HepG2 (cell line): ENCODE measurements around the gene NGLY1. TPM values are rescaled to one million over a fixed set of nuclear protein-coding genes. Genes with fewer than 3 reads are reported as not detected.

ENCODE experiments used
- ATAC-seq: fragments of 200-7000 bp; cut with Tn5 transposase; 3 replicates; pipeline ENCODE4 v1.9.1; 2020; ENCODE audit warnings: mild to moderate bottlenecking, moderate library complexity
- BruUV-seq: library from RNA; stranded (reverse); fragments of 400-500 nt; replicated peaks from 2 replicates; lab custom pipeline; 2021; lab: Mats Ljungman, UMichigan
- CTCF ChIA-PET: fragments of 300-600 bp; formaldehyde crosslinking; extraction: SDS; loops from one replicate; lab custom pipeline; 2021; ENCODE audit warnings: low total read pairs, inconsistent platforms, low intra/inter-chr PET ratio; lab: Yijun Ruan, JAX
- POLR2A ChIA-PET: fragments of 350-600 bp; sonication (Branson Sonifier 250); formaldehyde crosslinking; loops from one replicate; lab custom pipeline; 2020; ENCODE audit warnings: antibody characterized with exemption, inconsistent platforms; lab: Yijun Ruan, JAX
- DNase-seq: peaks from one replicate; pipeline ENCODE4 v3.0.0-alpha.2; 2015; ENCODE audit warnings: low spot score
- FAIRE-seq: peaks from 3 replicates; lab custom pipeline; 2011; peaks lifted over from hg19 to GRCh38; lab: Jason Lieb, UNC
- H2AFZ ChIP-seq: one replicate; pipeline ENCODE4 v1.6.1; 2011; ENCODE audit warnings: low read length, inconsistent platforms
- H3K27ac ChIP-seq: fragments of 300-600 bp; 3 replicates; pipeline ENCODE4 v1.8.0; 2011; ENCODE audit warnings: mixed run types, mild to moderate bottlenecking, mixed read lengths, low read length, inconsistent platforms; ENCODE audit not compliant: insufficient read depth; ENCODE audit errors: extremely low read length
- H3K27me3 ChIP-seq, 2 experiments: fragments of 200-600 bp in 1 of 2; 2 replicates in 1 of 2; 3 replicates in 1 of 2; pipeline versions ENCODE4 v1.6.0 to v1.8.0; 2011; ENCODE audit warnings: low read length in 2 of 2, mild to moderate bottlenecking in 2 of 2, moderate library complexity in 2 of 2, inconsistent platforms in 1 of 2; ENCODE audit not compliant: insufficient read depth in 2 of 2, control insufficient read depth in 1 of 2
- H3K36me3 ChIP-seq, 2 experiments: fragments of 200-600 bp in 1 of 2; replicated peaks in 1 of 2; 2 replicates in 1 of 2; 3 replicates in 1 of 2; pipeline versions ENCODE4 v1.5.1 to v1.8.0; 2011; ENCODE audit warnings: low read length in 2 of 2, inconsistent platforms in 1 of 2; ENCODE audit not compliant: insufficient read depth in 2 of 2, control insufficient read depth in 1 of 2
- H3K4me1 ChIP-seq: 2 replicates; pipeline ENCODE4 v1.5.1; 2012; ENCODE audit warnings: low read length, inconsistent platforms; ENCODE audit not compliant: insufficient read depth
- H3K4me2 ChIP-seq: 2 replicates; pipeline ENCODE4 v1.6.0; 2011; ENCODE audit warnings: low read depth, low read length, inconsistent platforms
- H3K4me3 ChIP-seq, 3 experiments: fragments of 200-600 bp in 1 of 3; sonication (generic), shearing (Covaris generic) in 1 of 3; replicated peaks in 1 of 3; 2 replicates each; pipeline ENCODE4 v1.5.1; 2011 to 2016; ENCODE audit warnings: low read length in 3 of 3, inconsistent platforms in 2 of 3, low read depth in 2 of 3, mild to moderate bottlenecking in 2 of 3, control low read depth in 1 of 3, mixed read lengths in 1 of 3; ENCODE audit not compliant: insufficient read depth in 1 of 3
- H3K79me2 ChIP-seq: one replicate; pipeline ENCODE4 v1.6.1; 2011; ENCODE audit warnings: low read length, inconsistent platforms; ENCODE audit not compliant: insufficient read depth
- H3K9ac ChIP-seq: 2 replicates; pipeline ENCODE4 v1.6.0; 2011; ENCODE audit warnings: mild to moderate bottlenecking, low read depth, low read length, inconsistent platforms; ENCODE audit not compliant: insufficient read depth
- H3K9me3 ChIP-seq: 2 replicates; pipeline ENCODE4 v1.5.1; 2012; ENCODE audit warnings: mild to moderate bottlenecking, low read length
- H4K20me1 ChIP-seq: 2 replicates; pipeline ENCODE4 v1.6.0; 2011; ENCODE audit warnings: inconsistent platforms, mild to moderate bottlenecking, low read length, moderate library complexity; ENCODE audit not compliant: insufficient read depth
- CBFB ChIP-seq: sonication (generic); formaldehyde crosslinking; IDR thresholded peaks from 2 replicates; pipeline ENCODE4 v1.4.0; 2020; ENCODE audit warnings: missing genetic modification reagents
- CENPX ChIP-seq: sonication (generic); formaldehyde crosslinking; IDR thresholded peaks from 2 replicates; pipeline ENCODE4 v1.9.0; 2021; ENCODE audit warnings: mild to moderate bottlenecking, missing genetic modification reagents, moderate library complexity
- CHD4 ChIP-seq: fragments of 200-600 bp; sonication (generic); IDR thresholded peaks from 2 replicates; pipeline ENCODE4 v1.7.0; 2017; ENCODE audit warnings: mild to moderate bottlenecking, low read length, borderline replicate concordance
- FOXC1 ChIP-seq: sonication (generic); formaldehyde crosslinking; IDR thresholded peaks from 2 replicates; pipeline ENCODE4 v1.8.0; 2022; ENCODE audit warnings: mild to moderate bottlenecking, missing genetic modification reagents, borderline replicate concordance
- GATA4 ChIP-seq: sonication (generic); IDR thresholded peaks from 2 replicates; pipeline ENCODE4 v1.6.1; 2016; ENCODE audit warnings: antibody characterized with exemption, low read depth, borderline replicate concordance
- MEF2D ChIP-seq: sonication (generic); formaldehyde crosslinking; IDR thresholded peaks from 2 replicates; pipeline ENCODE4 v1.5.1; 2020; ENCODE audit warnings: mild to moderate bottlenecking, missing genetic modification reagents
- SMAD9 ChIP-seq: sonication (generic); formaldehyde crosslinking; IDR thresholded peaks from 2 replicates; pipeline ENCODE4 v1.5.1; 2020; ENCODE audit warnings: mild to moderate bottlenecking, missing genetic modification reagents
- SUZ12 ChIP-seq: fragments of 150-350 bp; IDR thresholded peaks from 2 replicates; pipeline ENCODE4 v1.6.1; 2014; ENCODE audit warnings: low read depth, low read length
- TOE1 ChIP-seq: sonication (generic); formaldehyde crosslinking; IDR thresholded peaks from 2 replicates; pipeline ENCODE4 v1.4.0; 2020; ENCODE audit warnings: mild to moderate bottlenecking, missing genetic modification reagents
- ZNF777 ChIP-seq: sonication (generic); formaldehyde crosslinking; IDR thresholded peaks from 2 replicates; pipeline ENCODE4 v1.4.0; 2020; ENCODE audit warnings: missing genetic modification reagents
- whole genome bisulfite sequencing: methylation state at CpG from one replicate; pipeline ENCODE4 v1.1.6; 2017; ENCODE audit warnings: low lambda C conversion rate; 5-methylcytosine and 5-hydroxymethylcytosine counted together
- in situ Hi-C: cut with HindIII; loops from 2 replicates; pipeline ENCODE4 v1.10.0; 2017; ENCODE audit warnings: low pct_unique_long_range_greater_than_20kb; ENCODE audit not compliant: extremely low pct_ligation_motif_present
- intact Hi-C: fragments of 100-400 bp; cut with micrococcal nuclease; formaldehyde crosslinking; loops from one replicate; pipeline ENCODE4 v1.10.0; 2022; ENCODE audit not compliant: unreplicated experiment
- polyA plus RNA-seq, 8 experiments: library from polyadenylated mRNA; depleted of rRNA in 3 of 8; stranded (reverse) in 7 of 8; unstranded in 1 of 8; fragments of >200 nt; fragmentation: Illumina TruSeq in 4 of 8; extraction: Trizol in 4 of 8; gene quantifications; 2 replicates each; pipeline versions ENCODE4 v1.2.1 to v1.2.3, GENCODE V29; 2011 to 2016; ENCODE audit warnings: low read depth in 4 of 8, missing spikeins in 1 of 8, mixed read lengths in 1 of 8; ENCODE audit not compliant: insufficient read depth in 1 of 8
- total RNA-seq, 5 experiments: library from RNA; depleted of rRNA; stranded (reverse); fragments of >200 nt; fragmentation: Illumina TruSeq; extraction: Trizol; gene quantifications; 2 replicates each; pipeline ENCODE4 v1.2.3, GENCODE V29; 2016; ENCODE audit warnings: low read depth in 1 of 5
- TF ChIP-seq, protein P1 (sequence below): sonication (generic); formaldehyde crosslinking; IDR thresholded peaks from 2 replicates; pipeline ENCODE4 v1.4.0; 2020; ENCODE audit warnings: mild to moderate bottlenecking, missing genetic modification reagents

Gene NGLY1
- total and polyA plus RNA-seq, 2 of the 13 experiments (the other 11 are each of a cell fraction or from before 2014, with no cell fraction given), result 28.2 to 44.5 TPM

DNA sequence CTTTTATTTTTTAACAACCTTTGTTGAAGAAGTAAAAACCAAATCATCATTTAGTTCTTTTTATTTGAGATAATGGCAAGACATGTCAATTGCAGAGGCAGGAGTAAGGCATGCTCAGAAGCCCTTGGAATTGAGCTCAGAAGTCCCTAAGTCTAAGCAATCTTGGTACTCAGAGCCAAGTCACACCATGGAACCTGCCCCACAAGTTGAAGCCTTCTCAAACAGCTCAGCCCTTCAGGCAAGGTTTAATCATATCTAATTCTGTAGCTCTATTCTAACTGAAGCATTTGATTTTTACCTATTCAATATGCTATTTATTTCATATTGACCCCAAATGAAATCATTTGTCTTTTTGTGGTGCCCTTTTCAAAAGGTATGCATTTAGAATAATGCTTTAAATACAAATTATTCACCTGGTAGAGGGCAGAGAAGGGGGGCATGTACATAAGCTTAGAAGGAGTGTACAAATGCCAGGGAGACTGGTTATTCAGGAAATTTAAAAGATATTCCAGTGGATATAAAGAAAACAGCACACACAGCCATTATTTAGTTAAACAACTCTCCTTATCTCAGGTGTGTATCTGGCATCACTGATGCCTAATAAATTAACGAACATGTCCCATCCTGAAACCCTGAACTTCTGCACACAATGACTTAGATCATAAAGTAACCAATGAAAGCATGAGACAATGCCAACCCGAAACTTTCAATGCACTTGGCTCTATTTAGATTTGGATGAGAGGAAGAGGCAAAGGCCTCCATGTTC, 92.3 kb downstream of the NGLY1 start:
- WGBS, result 0% methylated on average over 2 of the region's 2 CpGs
- intact Hi-C loops, result no loop called here
- Histone ChIP-seq H2AFZ (no peak overlapping the region), H4K20me1 (no peaks in the 10 kb centered on the region), H3K9ac (no peak overlapping the region), H3K27ac (no peak overlapping the region), H3K9me3 (no peaks in the 10 kb centered on the region), H3K27me3 (no peaks in the 10 kb centered on the region), H3K36me3 (no peaks in the 10 kb centered on the region), H3K79me2 (no peaks in the 10 kb centered on the region), H3K4me2 (no peak overlapping the region), H3K4me1 (no peaks in the 10 kb centered on the region), H3K4me3 (no peak overlapping the region)
- in situ Hi-C loops, result no loop called here
- BruUV-seq, result no TSS peak
- no peak for ATAC-seq
- TF ChIP-seq MEF2D (CRISPR knock-in tag), result no peak
- no peak for TF ChIP-seq FOXC1
- TF ChIP-seq TOE1 (CRISPR knock-in tag), result no peak
- TF ChIP-seq CBFB (CRISPR knock-in tag), result no peak
- TF ChIP-seq CENPX (CRISPR knock-in tag), result no peak
- TF ChIP-seq, protein P1, sequence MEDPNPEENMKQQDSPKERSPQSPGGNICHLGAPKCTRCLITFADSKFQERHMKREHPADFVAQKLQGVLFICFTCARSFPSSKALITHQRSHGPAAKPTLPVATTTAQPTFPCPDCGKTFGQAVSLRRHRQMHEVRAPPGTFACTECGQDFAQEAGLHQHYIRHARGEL (CRISPR knock-in tag), result no peak
- TF ChIP-seq SUZ12, result no peak
- no peak for TF ChIP-seq SMAD9
- no peak for TF ChIP-seq GATA4
- no peak for TF ChIP-seq CHD4
- no peak for TF ChIP-seq ZNF777 (CRISPR knock-in tag)
- no peak for FAIRE-seq
- ChIA-PET CTCF (no interaction called here), POLR2A (no interaction called here)
- DNase-seq, result no peak
